DMS79 (cell line): ENCODE data around the gene C15orf40.

Experiments
- DNase-seq: peaks from one replicate; lab custom pipeline; 2025; lab: John Stamatoyannopoulos, UW

Gene C15orf40

GRCh38 chr15:82993144-82993543, 18.3 kb downstream of the C15orf40 start:
- DNase-seq = no peak

GRCh38 chr15:82992436-82992998, 18.9 kb downstream of the C15orf40 start:
- DNase-seq = no peak

GRCh38 chr15:82986442-82986780, 25.0 kb downstream of the C15orf40 start:
- DNase-seq = no peak

GRCh38 chr15:82985688-82986441, 25.6 kb downstream of the C15orf40 start, which contains the start of gene RAMAC:
TSS of gene RAMAC (plus strand) at chr15:82986210. CDS start at chr15:82989019, 2,809 bp downstream.
- DNase-seq = peak; percentile 93

- no peak for DNase-seq
Measured at GRCh38 chr15:82980981-82981380, 30.5 kb downstream of the C15orf40 start.

GRCh38 chr15:82979726-82980125, 31.7 kb downstream of the C15orf40 start:
- DNase-seq = no peak

- no peak for DNase-seq
Measured at GRCh38 chr15:82978438-82978837, 33.0 kb downstream of the C15orf40 start.

- no peak for DNase-seq
Measured at GRCh38 chr15:82977076-82977475, 34.4 kb downstream of the C15orf40 start.

GRCh38 chr15:82972990-82973389, 38.4 kb downstream of the C15orf40 start:
- DNase-seq = no peak

GRCh38 chr15:82971218-82971984, 40.0 kb downstream of the C15orf40 start:
- no peak for DNase-seq

GRCh38 chr15:82970696-82971095, 40.7 kb downstream of the C15orf40 start:
- DNase-seq = no peak

GRCh38 chr15:82970078-82970686, 41.3 kb downstream of the C15orf40 start:
- DNase-seq = no peak

GRCh38 chr15:82969353-82969752, 42.1 kb downstream of the C15orf40 start:
- DNase-seq = no peak

GRCh38 chr15:82968066-82968465, 43.4 kb downstream of the C15orf40 start:
- no peak for DNase-seq

GRCh38 chr15:82966671-82967071, 44.8 kb downstream of the C15orf40 start:
- DNase-seq = no peak

- DNase-seq = no peak
Measured at GRCh38 chr15:82964890-82965289, 46.5 kb downstream of the C15orf40 start.

- DNase-seq = no peak
Measured at GRCh38 chr15:82963471-82964341, 47.7 kb downstream of the C15orf40 start.

GRCh38 chr15:82960766-82961165, 50.7 kb downstream of the C15orf40 start:
- DNase-seq = no peak

- no peak for DNase-seq
Measured at GRCh38 chr15:82959423-82959822, 52.0 kb downstream of the C15orf40 start.

- no peak for DNase-seq
Measured at GRCh38 chr15:82958638-82959037, 52.8 kb downstream of the C15orf40 start.
